RWPE2 (cell line): ENCODE data around the gene GALR1.
"Not testable (repeated sequence)": the region's sequence is repeated elsewhere in the genome, so short reads cannot be mapped to it uniquely, and the experiment has no call there.

Experiments
- ATAC-seq: fragments of 200-7000 bp; cut with Tn5 transposase; 3 replicates; pipeline ENCODE4 v1.9.1; 2021; ENCODE audit warnings: low read depth
- DNase-seq: peaks from one replicate; pipeline ENCODE4 v3.0.0-alpha.2; 2020; ENCODE audit warnings: low spot score
- H3K27ac ChIP-seq: fragments of 450-650 bp; 2 replicates; pipeline ENCODE4 v1.5.1; 2017; ENCODE audit warnings: mild to moderate bottlenecking; ENCODE audit not compliant: poor library complexity, severe bottlenecking
- H3K27me3 ChIP-seq: fragments of 250-450 bp; sonication (Bioruptor Pico); 2 replicates; pipeline ENCODE4 v1.5.1; 2021; ENCODE audit warnings: mild to moderate bottlenecking, moderate library complexity; ENCODE audit not compliant: insufficient read depth, poor library complexity, severe bottlenecking
- H3K36me3 ChIP-seq: fragments of 250-450 bp; sonication (Bioruptor Pico); 2 replicates; pipeline ENCODE4 v1.5.1; 2020; ENCODE audit warnings: low read depth, mild to moderate bottlenecking, moderate library complexity
- H3K4me1 ChIP-seq: fragments of 250-450 bp; sonication (Bioruptor Pico); 2 replicates; pipeline ENCODE4 v1.5.1; 2021; ENCODE audit warnings: mild to moderate bottlenecking, moderate library complexity; ENCODE audit not compliant: insufficient read depth, poor library complexity, severe bottlenecking
- H3K4me3 ChIP-seq: fragments of 250-450 bp; sonication (Bioruptor Pico); 2 replicates; pipeline ENCODE4 v1.5.1; 2021; ENCODE audit warnings: mild to moderate bottlenecking, moderate library complexity; ENCODE audit not compliant: severe bottlenecking
- H3K9me3 ChIP-seq: fragments of 250-450 bp; sonication (Bioruptor Pico); 2 replicates; pipeline ENCODE4 v1.5.1; 2021; ENCODE audit warnings: mild to moderate bottlenecking, moderate library complexity; ENCODE audit not compliant: severe bottlenecking
- CTCF ChIP-seq: fragments of 450-650 bp; IDR thresholded peaks from one replicate; pipeline ENCODE4 v1.5.1; 2017; ENCODE audit warnings: mild to moderate bottlenecking, moderate library complexity; ENCODE audit not compliant: poor library complexity, severe bottlenecking

The GALR1 gene

GRCh38 chr18:77267969-77268368 lies 18.3 kb downstream of the GALR1 start:
- Histone ChIP-seq H3K27ac (no peak overlapping the region), H3K4me3 (no peak overlapping the region), H3K36me3 (no peaks in the 10 kb centered on the region), H3K9me3 (no peaks in the 10 kb centered on the region), H3K27me3 (peaks cover 30% of the 10 kb centered on the region), H3K4me1 (no peaks in the 10 kb centered on the region)
- DNase-seq (no peak), ATAC-seq (no peak)
- TF ChIP-seq CTCF = no peak

- DNase-seq (no peak), ATAC-seq (no peak)
- no peak for TF ChIP-seq CTCF
- Histone ChIP-seq H3K4me3 (no peak overlapping the region), H3K27ac (no peak overlapping the region), H3K36me3 (no peaks in the 10 kb centered on the region), H3K27me3 (peaks cover 30% of the 10 kb centered on the region), H3K4me1 (no peaks in the 10 kb centered on the region), H3K9me3 (no peaks in the 10 kb centered on the region)
These were observed 18.8 kb downstream of the GALR1 start for GRCh38 chr18:77268456-77268855.

GRCh38 chr18:77271576-77272481 lies 22.2 kb downstream of the GALR1 start:
- H3K27me3 ChIP-seq = peaks cover 30% of the 10 kb centered on the region
- TF ChIP-seq CTCF = no peak
- H3K27ac ChIP-seq = no peak overlapping the region
- DNase-seq = no peak
- no peak overlapping the region for H3K4me3 ChIP-seq
- no peaks in the 10 kb centered on the region for H3K9me3 ChIP-seq
- no peaks in the 10 kb centered on the region for H3K36me3 ChIP-seq
- 0 out of 3 replicates have a peak, but pooled peaks have one; percentile 25 for ATAC-seq
- no peaks in the 10 kb centered on the region for H3K4me1 ChIP-seq

- H3K27ac ChIP-seq, ATAC-seq, H3K4me3 ChIP-seq, H3K9me3 ChIP-seq, H3K4me1 ChIP-seq, DNase-seq, H3K36me3 ChIP-seq, H3K27me3 ChIP-seq: not testable (repeated sequence)
These were observed 41.2 kb downstream of the GALR1 start for GRCh38 chr18:77290841-77291240.

- no peaks in the 10 kb centered on the region for H3K4me1 ChIP-seq
- H3K36me3 ChIP-seq = no peaks in the 10 kb centered on the region
- no peaks in the 10 kb centered on the region for H3K9me3 ChIP-seq
- H3K27me3 ChIP-seq = peaks cover 16% of the 10 kb centered on the region
- ATAC-seq (no peak), DNase-seq (no peak)
- H3K27ac ChIP-seq = no peak overlapping the region
- no peak overlapping the region for H3K4me3 ChIP-seq
- TF ChIP-seq CTCF = no peak
These were observed 48.5 kb downstream of the GALR1 start for GRCh38 chr18:77298172-77298571.
